Progenitor cell of endocrine pancreas (in vitro differentiated cells): ENCODE data around the gene ACP5. TPM values are rescaled to one million over a fixed set of nuclear protein-coding genes. Genes with fewer than 3 reads are reported as not detected.
"Not testable (repeated sequence)": the region's sequence is repeated elsewhere in the genome, so short reads cannot be mapped to it uniquely, and the experiment has no call there.

Experiments
- DNase-seq: peaks from one replicate; pipeline ENCODE4 v3.0.0; 2021; ENCODE audit warnings: low spot score; ENCODE audit not compliant: unreplicated experiment
- H3K27ac Mint-ChIP-seq: 2 replicates; pipeline ENCODE4 v1.8.0; 2021; ENCODE audit warnings: mild to moderate bottlenecking, moderate library complexity, mixed read lengths
- H3K27me3 Mint-ChIP-seq: 2 replicates; pipeline ENCODE4 v1.8.0; 2021; ENCODE audit warnings: mixed read lengths
- H3K36me3 Mint-ChIP-seq: 2 replicates; pipeline ENCODE4 v1.8.0; 2022; ENCODE audit warnings: mixed read lengths; ENCODE audit not compliant: insufficient read depth
- H3K4me1 Mint-ChIP-seq: 2 replicates; pipeline ENCODE4 v1.8.0; 2021; ENCODE audit warnings: low read depth, mixed read lengths
- H3K4me3 Mint-ChIP-seq: 2 replicates; pipeline ENCODE4 v1.8.0; 2021; ENCODE audit warnings: low read depth, mild to moderate bottlenecking, moderate library complexity, mixed read lengths
- H3K9me3 Mint-ChIP-seq: 2 replicates; pipeline ENCODE4 v1.8.0; 2021; ENCODE audit warnings: low read depth, mixed read lengths
- total RNA-seq: library from RNA; stranded (reverse); gene quantifications from 2 replicates; pipeline ENCODE4 v1.2.1, GENCODE V29; 2021
- TF ChIP-seq, protein P1 (sequence below): fragments of 200-600 bp; sonication (generic); IDR thresholded peaks from one replicate; pipeline ENCODE4 v1.5.0; 2021; ENCODE audit warnings: antibody characterized with exemption, mild to moderate bottlenecking; ENCODE audit not compliant: unreplicated experiment

Gene ACP5
- total RNA-seq, 1 donor from 2014 or later, result 1.6 TPM

GRCh38 chr19:11578258-11579142 lies 1.1 kb upstream of the ACP5 start:
- DNase-seq, result no peak
- H3K27ac Mint-ChIP-seq, result no peak overlapping the region
- H3K4me1 Mint-ChIP-seq, result no peaks in the 10 kb centered on the region
- no peak overlapping the region for H3K4me3 Mint-ChIP-seq
- TF ChIP-seq, protein P1, sequence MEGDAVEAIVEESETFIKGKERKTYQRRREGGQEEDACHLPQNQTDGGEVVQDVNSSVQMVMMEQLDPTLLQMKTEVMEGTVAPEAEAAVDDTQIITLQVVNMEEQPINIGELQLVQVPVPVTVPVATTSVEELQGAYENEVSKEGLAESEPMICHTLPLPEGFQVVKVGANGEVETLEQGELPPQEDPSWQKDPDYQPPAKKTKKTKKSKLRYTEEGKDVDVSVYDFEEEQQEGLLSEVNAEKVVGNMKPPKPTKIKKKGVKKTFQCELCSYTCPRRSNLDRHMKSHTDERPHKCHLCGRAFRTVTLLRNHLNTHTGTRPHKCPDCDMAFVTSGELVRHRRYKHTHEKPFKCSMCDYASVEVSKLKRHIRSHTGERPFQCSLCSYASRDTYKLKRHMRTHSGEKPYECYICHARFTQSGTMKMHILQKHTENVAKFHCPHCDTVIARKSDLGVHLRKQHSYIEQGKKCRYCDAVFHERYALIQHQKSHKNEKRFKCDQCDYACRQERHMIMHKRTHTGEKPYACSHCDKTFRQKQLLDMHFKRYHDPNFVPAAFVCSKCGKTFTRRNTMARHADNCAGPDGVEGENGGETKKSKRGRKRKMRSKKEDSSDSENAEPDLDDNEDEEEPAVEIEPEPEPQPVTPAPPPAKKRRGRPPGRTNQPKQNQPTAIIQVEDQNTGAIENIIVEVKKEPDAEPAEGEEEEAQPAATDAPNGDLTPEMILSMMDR, result no peak
- peaks cover 16% of the 10 kb centered on the region for H3K27me3 Mint-ChIP-seq
- H3K9me3 Mint-ChIP-seq, result no peaks in the 10 kb centered on the region
- H3K36me3 Mint-ChIP-seq, result no peaks in the 10 kb centered on the region

DNA sequence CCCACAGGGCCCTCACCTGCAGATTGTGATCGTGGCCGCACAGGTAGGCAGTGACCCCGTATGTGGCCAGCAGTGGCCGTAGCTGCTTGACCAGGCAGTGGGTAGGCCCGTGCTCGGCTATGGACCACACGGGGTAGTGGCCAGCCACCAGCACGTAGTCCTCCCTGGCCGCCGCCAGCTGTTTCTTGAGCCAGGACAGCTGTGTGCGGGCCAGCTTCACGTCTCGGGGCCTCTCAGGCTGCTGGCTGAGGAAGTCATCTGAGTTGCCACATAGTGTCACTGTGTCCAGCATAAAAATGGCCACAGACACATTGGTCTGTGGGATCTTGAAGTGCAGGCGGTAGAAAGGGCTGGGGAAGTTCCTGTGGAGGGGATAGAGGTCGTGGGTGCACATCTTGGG lies 1.2 kb downstream of the ACP5 start:
- H3K4me3 Mint-ChIP-seq, result no peak overlapping the region
- peaks cover 13% of the 10 kb centered on the region for H3K27me3 Mint-ChIP-seq
- no peaks in the 10 kb centered on the region for H3K9me3 Mint-ChIP-seq
- H3K4me1 Mint-ChIP-seq, result no peaks in the 10 kb centered on the region
- H3K36me3 Mint-ChIP-seq, result no peaks in the 10 kb centered on the region
- no peak overlapping the region for H3K27ac Mint-ChIP-seq
- no peak for DNase-seq
- TF ChIP-seq, protein P1, result no peak

DNA sequence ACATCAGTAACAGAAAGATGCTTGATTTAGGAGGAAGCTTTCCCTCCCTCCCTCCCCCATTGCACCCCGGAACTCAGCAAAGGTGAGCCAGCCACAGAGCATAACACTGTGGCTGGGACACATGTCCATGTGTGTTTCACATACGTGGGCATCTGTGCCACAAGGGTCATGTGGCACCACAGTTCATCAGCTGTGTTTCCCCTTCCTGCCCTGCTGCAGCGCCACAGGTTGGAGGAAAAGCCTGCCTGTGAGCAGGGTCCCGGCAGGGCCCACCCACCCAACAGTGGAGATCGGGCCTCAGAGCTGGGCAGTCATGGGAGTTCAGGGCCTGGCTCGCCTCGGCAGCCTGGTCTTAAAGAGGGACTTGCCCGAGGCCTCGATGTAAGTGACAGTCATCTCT lies 2.8 kb downstream of the ACP5 start:
- H3K36me3 Mint-ChIP-seq, result no peaks in the 10 kb centered on the region
- no peak overlapping the region for H3K27ac Mint-ChIP-seq
- no peak overlapping the region for H3K4me3 Mint-ChIP-seq
- peaks cover 8% of the 10 kb centered on the region for H3K27me3 Mint-ChIP-seq
- TF ChIP-seq, protein P1, result no peak
- H3K9me3 Mint-ChIP-seq, result no peaks in the 10 kb centered on the region
- no peaks in the 10 kb centered on the region for H3K4me1 Mint-ChIP-seq
- DNase-seq, result no peak

DNA sequence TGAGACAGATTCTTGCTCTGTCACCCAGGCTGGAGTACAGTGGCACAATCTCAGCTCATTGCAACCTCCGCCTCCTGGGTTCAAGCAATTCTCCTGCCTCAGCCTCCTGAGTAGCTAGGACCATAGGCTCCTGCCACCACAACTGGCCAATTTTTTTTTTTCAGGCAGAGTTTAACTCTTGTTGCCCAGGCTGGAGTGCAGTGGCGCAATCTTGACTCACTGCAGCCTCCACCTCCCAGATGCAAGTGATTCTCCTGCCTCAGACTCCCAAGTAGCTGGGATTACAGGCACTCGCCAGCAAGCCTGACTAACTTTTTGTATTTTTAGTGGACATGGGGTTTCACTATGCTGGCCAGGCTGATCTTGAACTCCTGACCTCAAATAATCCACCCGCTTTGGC lies 3.7 kb downstream of the ACP5 start:
- not testable (repeated sequence) for H3K27me3 Mint-ChIP-seq, H3K4me3 Mint-ChIP-seq, H3K27ac Mint-ChIP-seq, H3K36me3 Mint-ChIP-seq, DNase-seq, H3K4me1 Mint-ChIP-seq, H3K9me3 Mint-ChIP-seq

DNA sequence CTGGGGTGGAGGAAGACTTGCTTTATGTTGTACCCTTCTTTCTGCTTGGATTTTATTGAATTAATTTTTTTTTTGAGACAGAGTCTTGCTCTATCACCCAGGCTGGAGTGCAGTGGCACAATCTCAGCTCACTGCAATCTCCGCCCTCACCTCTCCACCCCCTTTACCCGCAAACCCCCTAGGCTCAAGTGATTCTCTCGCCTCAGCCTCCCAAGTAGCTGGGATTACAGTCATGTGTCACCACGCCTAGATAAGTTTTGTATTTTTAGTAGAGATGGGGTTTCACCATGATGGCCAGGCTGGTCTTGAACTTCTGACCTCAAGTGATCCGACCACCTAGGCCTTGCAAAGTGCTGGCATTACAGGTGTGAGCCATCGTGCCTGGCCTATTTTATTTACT lies 4.1 kb downstream of the ACP5 start:
- not testable (repeated sequence) for H3K9me3 Mint-ChIP-seq, H3K27me3 Mint-ChIP-seq, DNase-seq, H3K4me1 Mint-ChIP-seq, H3K4me3 Mint-ChIP-seq, H3K36me3 Mint-ChIP-seq, H3K27ac Mint-ChIP-seq

DNA sequence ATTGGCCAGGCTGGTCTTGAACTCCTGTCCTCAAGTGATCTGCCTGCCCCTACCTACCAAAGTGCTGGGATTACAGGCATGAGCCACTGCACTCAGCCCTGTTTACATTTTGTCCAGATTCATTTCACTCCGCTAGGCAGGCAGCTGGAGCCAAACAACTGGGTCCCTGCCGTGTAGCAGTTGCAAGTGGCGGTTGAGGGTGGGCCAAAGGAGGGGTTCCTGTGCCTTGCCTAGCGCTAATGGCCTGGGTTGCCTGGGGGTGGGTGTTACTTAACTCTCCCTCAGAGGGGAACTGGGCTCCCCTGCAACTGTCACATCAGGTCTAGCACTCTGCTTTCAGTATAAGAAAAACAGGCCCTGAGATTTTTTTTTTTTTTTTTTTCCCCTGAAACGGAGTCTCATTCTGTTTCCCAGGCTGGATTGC lies 7.4 kb downstream of the ACP5 start:
- Mint-ChIP-seq H3K36me3 (no peaks in the 10 kb centered on the region), H3K27ac (no peak overlapping the region), H3K4me3 (no peak overlapping the region), H3K27me3 (no peaks in the 10 kb centered on the region), H3K4me1 (no peaks in the 10 kb centered on the region), H3K9me3 (no peaks in the 10 kb centered on the region)
- TF ChIP-seq, protein P1, result no peak
- DNase-seq, result no peak
